HFFc6 (cell line): ENCODE measurements around the gene ST3GAL2. TPM values are rescaled to one million over a fixed set of nuclear protein-coding genes. Genes with fewer than 3 reads are reported as not detected.

Experiments used
- DNase-seq: peaks from one replicate; pipeline ENCODE4 v3.0.0-alpha.2; 2018
- H3K27ac Mint-ChIP-seq: 2 replicates; pipeline ENCODE4 v1.8.0; 2020; ENCODE audit warnings: mild to moderate bottlenecking, mixed read lengths
- H3K27me3 Mint-ChIP-seq: 2 replicates; pipeline ENCODE4 v1.8.0; 2021; ENCODE audit warnings: mild to moderate bottlenecking, moderate library complexity, mixed read lengths; ENCODE audit not compliant: insufficient read depth
- H3K36me3 Mint-ChIP-seq: 2 replicates; pipeline ENCODE4 v1.8.0; 2021; ENCODE audit warnings: low read depth, mixed read lengths
- H3K4me1 Mint-ChIP-seq: 2 replicates; pipeline ENCODE4 v1.8.0; 2020; ENCODE audit warnings: low read depth, mixed read lengths
- H3K4me3 Mint-ChIP-seq: 2 replicates; pipeline ENCODE4 v1.8.0; 2020; ENCODE audit warnings: mild to moderate bottlenecking, moderate library complexity, mixed read lengths
- H3K9me3 Mint-ChIP-seq: 2 replicates; pipeline ENCODE4 v1.8.0; 2020; ENCODE audit warnings: mild to moderate bottlenecking, mixed read lengths
- CTCF ChIP-seq: fragments of 200-600 bp; sonication (generic); IDR thresholded peaks from 2 replicates; pipeline ENCODE4 v1.5.0; 2021; ENCODE audit warnings: antibody characterized with exemption, mild to moderate bottlenecking
- total RNA-seq, 6 experiments: library from RNA; stranded (reverse); fragmentation: NEBNext Ultra II Directional; extraction: Animal tissue kit (Norgen Biotek cat#: 25700); gene quantifications; 2 replicates in 1 of 6; 3 replicates in 5 of 6; pipeline ENCODE4 v1.2.3, GENCODE V29; 2021

The ST3GAL2 gene
- total RNA-seq, 6 experiments from 2014 or later: 25.4 to 31.2 (median 26.3) TPM

GRCh38 chr16:70480127-70481105 is 41.5 kb upstream of the ST3GAL2 start:
- H3K27me3 Mint-ChIP-seq: no peaks in the 10 kb centered on the region; the same call in 1 of the 2 replicates

GRCh38 chr16:70478912-70479341 is 40.0 kb upstream of the ST3GAL2 start:
- TF ChIP-seq CTCF: no peak
- H3K4me3 Mint-ChIP-seq: no peak overlapping the region
- no peak for DNase-seq
- peaks cover 32% of the 10 kb centered on the region for H3K4me1 Mint-ChIP-seq
- H3K27me3 Mint-ChIP-seq: no peaks in the 10 kb centered on the region; the same call in 1 of the 2 replicates
- no peak overlapping the region; the same call in 1 of the 2 replicates for H3K27ac Mint-ChIP-seq
- H3K9me3 Mint-ChIP-seq: no peaks in the 10 kb centered on the region
- peaks cover 12% of the 10 kb centered on the region for H3K36me3 Mint-ChIP-seq

More at GRCh38 chr16:70480127-70481105, 41.5 kb upstream of the ST3GAL2 start:
- Mint-ChIP-seq H3K9me3 (no peaks in the 10 kb centered on the region), H3K4me1 (peaks cover 32% of the 10 kb centered on the region), H3K36me3 (peaks cover 12% of the 10 kb centered on the region), H3K4me3 (no peak overlapping the region), H3K27ac (no peak overlapping the region)
- TF ChIP-seq CTCF: no peak
- DNase-seq: no peak

GRCh38 chr16:70478169-70478568 is 39.3 kb upstream of the ST3GAL2 start:
- Mint-ChIP-seq H3K27ac (0 out of 2 replicates have a peak overlapping the region, but pooled peaks have one; percentile 33), H3K9me3 (no peaks in the 10 kb centered on the region), H3K27me3 (peaks cover 2% of the 10 kb centered on the region; the same call in 1 of the 2 replicates), H3K4me1 (peaks cover 32% of the 10 kb centered on the region), H3K4me3 (no peak overlapping the region), H3K36me3 (peaks cover 6% of the 10 kb centered on the region)
- no peak for DNase-seq
- TF ChIP-seq CTCF: no peak

GRCh38 chr16:70476272-70477020 is 37.5 kb upstream of the ST3GAL2 start:
- Mint-ChIP-seq H3K4me1 (peaks cover 20% of the 10 kb centered on the region), H3K4me3 (peak overlapping the region; percentile 66), H3K36me3 (no peaks in the 10 kb centered on the region; the same call in 1 of the 2 replicates), H3K27ac (peak overlapping the region; percentile 79), H3K27me3 (peaks cover 2% of the 10 kb centered on the region; the same call in 1 of the 2 replicates), H3K9me3 (no peaks in the 10 kb centered on the region)
- peak; percentile 76 for DNase-seq
- TF ChIP-seq CTCF: no peak

- Mint-ChIP-seq H3K4me1 (peaks cover 20% of the 10 kb centered on the region), H3K36me3 (no peaks in the 10 kb centered on the region; the same call in 1 of the 2 replicates), H3K4me3 (no peak overlapping the region), H3K9me3 (no peaks in the 10 kb centered on the region), H3K27me3 (peaks cover 2% of the 10 kb centered on the region; the same call in 1 of the 2 replicates), H3K27ac (no peak overlapping the region)
- no peak for TF ChIP-seq CTCF
- no peak for DNase-seq
Observed at GRCh38 chr16:70475054-70475871, 36.4 kb upstream of the ST3GAL2 start.
